ENCODE measurements around the gene SMAD6. TPM values are rescaled to one million over a fixed set of nuclear protein-coding genes. Genes with fewer than 3 reads are reported as not detected.

The SMAD6 gene
- total and polyA plus RNA-seq, 9 of the 15 experiments (the other 6 are each of a cell fraction or from before 2014, with no cell fraction given), result 0.10 to 15.5 (median 3.7) TPM

DNA sequence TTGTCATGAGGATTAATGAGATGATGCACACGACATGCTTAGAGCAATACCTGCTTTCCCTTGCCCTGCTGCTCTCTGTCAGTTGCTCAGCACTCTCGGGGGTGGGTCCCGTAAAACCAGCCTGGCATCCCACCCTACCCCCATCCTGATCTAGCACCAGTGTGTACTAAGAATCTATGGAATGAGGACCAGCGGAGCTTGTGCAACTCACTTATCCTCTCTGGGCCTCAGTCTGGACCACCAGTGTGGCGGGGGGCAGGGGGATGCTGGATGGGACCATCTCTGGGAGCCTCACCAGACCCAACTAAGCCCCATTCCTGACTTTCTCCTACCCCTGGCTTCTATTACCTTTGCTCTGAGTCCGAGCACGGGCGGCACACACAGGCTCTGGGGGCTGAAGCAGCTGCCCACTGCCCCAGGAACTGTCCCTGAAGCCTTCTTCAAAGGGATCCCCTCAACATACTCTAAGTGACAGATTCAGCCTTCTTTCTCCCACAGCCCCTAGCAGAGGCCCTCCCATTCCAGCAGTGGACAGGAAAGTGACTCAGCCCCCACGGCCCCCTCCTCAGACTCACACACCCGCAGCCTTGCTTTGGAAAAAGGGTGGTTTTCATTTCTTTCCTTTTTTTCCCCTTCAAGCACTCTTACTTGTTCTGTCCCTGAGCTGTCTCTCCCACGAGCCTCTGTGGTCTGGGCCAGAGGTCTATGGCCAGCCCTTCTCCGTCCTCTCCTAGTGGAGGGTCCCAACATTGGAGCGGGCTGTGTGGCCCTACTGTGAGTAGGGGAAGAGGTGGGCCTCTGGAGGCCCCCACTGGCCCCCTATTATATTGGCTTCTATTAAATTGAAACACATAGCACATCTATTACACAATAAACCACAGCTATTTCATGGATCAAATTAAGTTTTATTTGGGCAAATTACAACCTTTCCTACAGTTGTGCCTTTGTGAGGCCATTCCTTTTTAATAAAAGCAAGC lies 100.3 kb downstream of the SMAD6 start:
- 41% methylated on average over 11 of the region's 13 CpGs for WGBS (ENCODE audit: insufficient coverage, low coverage, missing lambda C conversion rate)
- TF ChIP-seq ZNF583 (CRISPR knock-in tag; IDR thresholded peaks at IDR 0.05), result 0 out of 2 replicates have a peak, but pooled peaks have one; percentile 68
- TF ChIP-seq THRB (CRISPR knock-in tag; conservative IDR thresholded peaks at IDR 0.05), result 0 out of 2 replicates have a peak, but pooled peaks have one; percentile 19
- TF ChIP-seq MCM2 (IDR thresholded peaks at IDR 0.05; ENCODE audit: low read depth), result no peak
- no peak for TF ChIP-seq ZNF318 (IDR thresholded peaks at IDR 0.05; ENCODE audit: borderline replicate concordance in 1 of 2, low read depth in 1 of 2)
- no peak for TF ChIP-seq BHLHE40 (IDR thresholded peaks at IDR 0.05; ENCODE audit: low read length)
- no peak for TF ChIP-seq FOXA3 (CRISPR knock-in tag; conservative IDR thresholded peaks at IDR 0.05 in 1 of 2, IDR thresholded peaks at IDR 0.05 in 1 of 2)
- TF ChIP-seq ETV6 (IDR thresholded peaks at IDR 0.05; ENCODE audit: borderline replicate concordance in 1 of 2, low read depth in 2 of 2, low read length in 1 of 2), result peak in 1 of 2 experiments; percentile 58; a peak in 1 of 4 replicates
- TF ChIP-seq ETV6 (CRISPR knock-in tag; IDR thresholded peaks at IDR 0.05; ENCODE audit: borderline replicate concordance), result no peak
- TF ChIP-seq KDM4B (IDR thresholded peaks at IDR 0.05; ENCODE audit: borderline replicate concordance in 2 of 2, low read depth in 1 of 2), result no peak

More for the DNA sequence above, 100.3 kb downstream of the SMAD6 start:
- ATAC-seq, result peak; percentile 41
- in situ Hi-C loops (cut with MboI) (no loop called here), intact Hi-C loops (cut with micrococcal nuclease) (loop anchor here (5.0 kb wide), 1 partner anchor 50 kb away; no protein-coding TSS in a partner anchor)
- Histone ChIP-seq H3K27ac (ENCODE audit: extremely low read depth, low read depth, low read length) (peak overlapping the region; percentile 79), H3K9me1 (ENCODE audit: control insufficient read depth, insufficient read depth, low read length) (no peaks in the 10 kb centered on the region), H3K36me3 (ENCODE audit: control insufficient read depth, insufficient read depth, low read length) (no peaks in the 10 kb centered on the region), H3K27me3 (ENCODE audit: control insufficient read depth in 2 of 2, insufficient read depth in 2 of 2, low read length in 2 of 2) (no peaks in the 10 kb centered on the region), H3K79me2 (ENCODE audit: control insufficient read depth, insufficient read depth, low read length) (no peaks in the 10 kb centered on the region), H3K4me3 (no peak overlapping the region; the same call in 1 of the 2 replicates), H3K4me2 (ENCODE audit: insufficient read depth, low read length) (peak overlapping the region; percentile 63), H2AFZ (ENCODE audit: low read depth, low read length) (peak overlapping the region; percentile 81), H4K20me1 (replicated peaks; ENCODE audit: control insufficient read depth, insufficient read depth, low read length) (no peaks in the 10 kb centered on the region), H3K9me3 (replicated peaks; ENCODE audit: control insufficient read depth, insufficient read depth, low read depth, low read length) (no peaks in the 10 kb centered on the region), H3K9ac (ENCODE audit: insufficient read depth in 1 of 2, low read depth in 2 of 2, low read length in 2 of 2) (peak overlapping the region; percentile 51 to 84), H3K4me1 (replicated peaks in 1 of 2; ENCODE audit: control insufficient read depth in 2 of 2, insufficient read depth in 2 of 2, low read length in 2 of 2) (peaks cover 24 to 47% of the 10 kb centered on the region in 2 experiments)
- ChIA-PET CTCF (ENCODE audit: low intra/inter-chr PET ratio) (no interaction called here), POLR2A (interaction anchor here (0.7 to 1.7 kb wide), 4 partner anchors 10 to 29 kb away, joined by 3 to 4 read pairs (median 4); no protein-coding TSS in a partner anchor)
- no peak for FAIRE-seq
- BruUV-seq (replicated peaks), result no TSS peak
- DNase-seq (ENCODE audit: extremely low read depth in 1 of 4, low spot score in 3 of 4), result peak in 2 of 4 experiments; percentile 31 to 38

Measured in K562 (cell line).